SIG-M5 (cell line): ENCODE results near the gene SH3RF3.
A peak's percentile ranks its signal among the peaks of the same experiment; 100 is the strongest.

Experiments used
- DNase-seq: peaks from one replicate; lab custom pipeline; 2025; lab: John Stamatoyannopoulos, UW

Gene SH3RF3

DNA sequence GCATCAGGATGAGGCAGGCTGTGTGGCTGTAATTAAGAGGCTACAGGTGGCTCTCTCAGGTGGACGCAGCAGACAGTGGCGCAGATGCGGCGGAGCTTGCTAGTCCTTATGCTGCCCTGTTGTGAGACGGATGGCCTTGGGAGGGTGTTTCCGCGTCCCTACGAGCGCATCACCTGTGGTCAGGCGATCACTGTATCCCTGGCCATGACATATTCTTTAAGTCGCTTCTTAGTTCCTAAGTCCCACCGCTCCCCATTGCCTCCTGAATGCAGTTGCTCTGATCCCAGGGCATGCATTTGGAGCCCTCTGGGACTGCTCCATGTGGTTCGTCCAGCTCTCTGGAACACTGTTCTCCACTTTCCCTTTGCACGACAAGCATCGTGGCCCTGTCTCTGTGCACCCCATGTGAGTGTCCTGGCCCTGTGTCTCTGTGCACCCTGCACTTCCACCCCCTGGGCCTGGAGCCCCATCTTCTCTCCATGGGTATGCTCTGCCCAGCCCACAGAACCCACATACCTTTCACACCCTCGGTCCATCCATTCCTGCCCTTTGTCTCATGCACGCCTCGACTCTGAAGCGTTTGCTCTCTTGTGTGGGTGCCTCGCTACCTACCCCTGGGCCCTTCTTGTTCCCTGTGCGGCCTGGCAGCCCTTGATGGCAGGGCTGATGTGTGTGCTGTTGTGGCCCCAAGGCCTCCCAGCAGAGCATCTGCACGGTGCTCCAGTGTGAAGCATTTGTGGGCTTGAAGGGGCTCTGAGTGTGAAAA is 74.4 kb downstream of the SH3RF3 start:
- DNase-seq, result no peak

- no peak for DNase-seq
These were observed 75.4 kb downstream of the SH3RF3 start for GRCh38 chr2:109204412-109204811.

DNA sequence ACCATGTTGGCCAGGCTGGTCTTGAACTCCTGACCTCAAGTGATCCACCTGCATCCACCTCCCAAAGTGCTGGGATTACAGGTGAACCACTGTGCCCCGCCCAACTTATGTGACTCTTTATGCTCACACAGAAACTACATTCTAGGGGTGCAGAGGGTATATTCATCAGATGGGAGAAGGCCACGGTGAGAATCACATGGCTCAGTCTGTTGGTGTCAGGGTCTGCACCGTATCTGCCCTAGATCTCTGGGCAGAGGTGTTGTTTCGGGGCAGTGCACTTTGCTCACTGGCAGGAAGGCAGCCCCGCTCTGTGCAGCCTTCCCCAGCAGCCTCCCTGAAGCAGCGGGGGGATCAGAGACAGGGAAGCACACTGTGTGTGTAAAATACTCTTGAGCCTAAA is 76.4 kb downstream of the SH3RF3 start:
- no peak for DNase-seq

DNA sequence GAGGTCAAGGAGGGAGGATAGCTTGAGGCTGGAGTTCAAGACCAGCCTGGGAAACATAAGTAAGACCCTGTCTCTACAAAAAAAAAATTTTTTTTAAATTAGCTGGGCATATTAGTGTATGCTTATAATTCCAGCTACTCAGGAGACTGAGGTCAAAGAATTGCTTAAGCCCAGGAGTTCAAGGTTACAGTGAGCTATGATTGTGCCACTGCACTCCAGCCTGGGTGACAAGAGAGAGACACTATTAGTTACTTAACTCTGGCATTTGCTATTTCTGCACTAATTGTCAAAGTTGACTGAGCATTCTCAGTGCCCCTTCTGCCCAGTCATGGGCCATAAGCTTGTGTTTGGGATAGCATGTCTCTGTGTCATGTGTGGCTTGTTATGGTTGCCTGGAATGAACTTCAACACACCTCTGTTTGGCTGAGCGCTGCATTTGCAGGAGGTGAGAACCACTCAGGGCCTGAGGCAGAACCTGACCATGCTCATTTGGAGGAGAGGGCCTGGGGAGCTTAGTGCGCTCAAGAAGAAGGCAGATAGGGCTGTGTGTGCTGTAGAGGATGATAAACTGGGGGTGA is 77.7 kb downstream of the SH3RF3 start:
- DNase-seq, result no peak

DNA sequence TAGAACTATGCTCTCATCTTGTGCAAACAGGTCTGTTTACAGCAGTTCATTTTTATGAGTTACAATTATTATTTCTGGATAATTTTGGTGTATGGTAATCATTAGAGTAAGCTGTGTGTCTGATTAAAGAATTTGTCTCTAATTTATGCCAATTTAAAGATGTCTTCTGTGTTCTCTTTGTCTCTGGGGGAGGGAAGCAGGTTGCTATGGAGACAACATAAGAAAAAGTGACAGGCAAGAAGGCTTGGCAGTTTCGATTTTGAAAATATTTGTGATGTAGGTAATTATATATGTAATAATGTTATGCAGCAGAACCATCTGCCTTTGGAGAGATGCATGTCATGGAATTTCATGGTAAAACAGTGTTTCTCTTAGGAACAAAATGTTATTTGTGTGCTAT is 78.2 kb downstream of the SH3RF3 start:
- no peak for DNase-seq

DNA sequence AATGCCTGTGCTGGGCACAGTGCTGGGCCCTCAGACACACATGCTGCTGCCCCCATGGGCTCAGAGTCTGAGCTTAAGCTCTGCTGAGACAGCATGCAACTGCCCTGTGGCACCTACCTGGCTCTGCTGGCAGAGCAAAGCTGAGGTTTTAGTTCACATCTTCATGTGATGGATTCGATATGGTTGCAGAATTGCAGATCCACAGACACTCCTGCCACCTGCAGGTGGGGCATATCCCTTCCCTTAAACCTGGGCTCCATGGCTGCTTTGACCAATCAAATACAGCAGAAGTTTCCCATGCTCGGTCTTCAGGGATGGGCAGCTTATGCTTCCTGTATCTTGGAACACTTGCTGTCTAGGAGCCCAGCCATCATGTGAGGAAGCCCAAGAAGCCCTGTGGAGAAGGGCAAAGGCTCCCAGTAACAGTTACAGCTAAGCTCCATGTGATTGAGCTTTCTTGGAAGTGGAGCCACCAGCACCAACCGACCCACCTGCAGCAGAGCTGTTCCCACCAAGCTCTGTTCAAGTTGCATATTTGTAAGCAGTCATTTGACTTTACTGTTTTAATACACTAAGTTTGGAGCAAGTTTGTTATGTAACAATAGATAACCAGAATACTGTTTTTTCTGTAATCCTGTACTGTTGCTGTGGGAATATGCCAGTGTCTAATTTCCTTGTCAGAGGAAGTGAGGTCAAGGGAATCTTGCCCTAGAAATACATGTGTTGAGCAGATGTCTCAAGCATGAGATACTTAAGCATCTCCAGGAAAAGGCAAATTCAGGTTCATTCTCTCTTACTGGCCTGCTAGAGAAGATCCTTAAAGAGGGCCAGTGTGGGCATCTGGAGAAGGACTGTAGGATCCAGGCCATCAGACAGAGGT is 79.3 kb downstream of the SH3RF3 start:
- no peak for DNase-seq

DNA sequence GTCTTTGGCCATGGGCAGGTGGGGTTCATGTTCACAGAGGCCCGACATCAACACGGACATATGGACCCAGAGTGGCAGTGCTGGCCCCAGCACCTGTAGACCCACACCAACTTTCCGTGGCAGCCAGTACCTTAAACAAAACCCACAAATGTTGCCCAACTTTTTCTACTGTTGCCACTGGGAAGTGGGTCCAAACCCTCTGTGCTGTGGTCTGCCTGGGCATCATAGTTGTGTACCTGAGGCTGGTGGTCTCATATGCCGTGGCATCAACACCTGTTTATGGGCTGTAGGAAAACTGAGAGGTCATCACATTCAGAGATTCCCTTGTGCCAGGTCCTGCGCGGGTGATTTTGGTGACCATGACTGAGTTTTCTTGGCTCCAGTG is 79.9 kb downstream of the SH3RF3 start:
- DNase-seq, result no peak

- no peak for DNase-seq
These were observed 80.4 kb downstream of the SH3RF3 start for GRCh38 chr2:109209412-109209811.

- DNase-seq, result no peak
These were observed 80.9 kb downstream of the SH3RF3 start for GRCh38 chr2:109209941-109210340.

DNA sequence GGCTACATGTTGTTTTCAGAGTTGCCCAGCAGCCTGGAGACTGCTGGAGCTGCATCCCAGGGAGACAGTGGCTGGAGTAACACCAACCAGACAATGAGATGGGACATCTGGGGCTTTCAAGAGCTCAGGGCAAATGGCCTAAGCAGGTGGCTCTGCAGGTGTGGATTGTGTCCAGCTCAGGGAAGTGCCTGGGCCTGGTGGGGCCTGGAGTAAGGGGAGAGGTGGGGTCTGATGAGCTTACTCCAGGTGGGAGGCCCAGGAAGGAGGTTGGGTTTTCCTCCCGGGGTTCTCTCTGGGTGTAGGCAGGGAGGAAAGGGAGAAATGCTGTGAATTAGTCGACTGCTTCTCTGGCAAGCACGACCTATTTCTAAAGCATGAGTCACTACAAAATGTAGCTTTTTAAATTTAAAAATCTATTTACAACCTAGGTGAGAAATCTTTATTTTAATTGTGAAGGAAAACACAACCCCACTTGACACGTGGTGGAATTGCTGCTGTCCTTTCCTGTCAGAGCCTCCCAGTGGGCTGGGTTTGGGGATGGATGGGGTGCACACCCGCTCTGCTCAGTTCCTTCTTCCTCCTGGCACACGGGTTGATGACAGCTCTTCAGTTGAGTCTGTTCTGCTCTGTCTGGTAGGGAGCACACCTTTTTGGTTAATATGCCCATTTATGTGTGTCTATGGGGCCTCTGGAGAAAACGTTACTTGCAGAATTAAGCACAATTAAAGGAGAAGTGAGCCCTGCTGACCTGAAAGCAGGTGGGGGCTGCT is 81.6 kb downstream of the SH3RF3 start:
- DNase-seq, result no peak

GRCh38 chr2:109211315-109211714 is 82.3 kb downstream of the SH3RF3 start:
- DNase-seq, result no peak

DNA sequence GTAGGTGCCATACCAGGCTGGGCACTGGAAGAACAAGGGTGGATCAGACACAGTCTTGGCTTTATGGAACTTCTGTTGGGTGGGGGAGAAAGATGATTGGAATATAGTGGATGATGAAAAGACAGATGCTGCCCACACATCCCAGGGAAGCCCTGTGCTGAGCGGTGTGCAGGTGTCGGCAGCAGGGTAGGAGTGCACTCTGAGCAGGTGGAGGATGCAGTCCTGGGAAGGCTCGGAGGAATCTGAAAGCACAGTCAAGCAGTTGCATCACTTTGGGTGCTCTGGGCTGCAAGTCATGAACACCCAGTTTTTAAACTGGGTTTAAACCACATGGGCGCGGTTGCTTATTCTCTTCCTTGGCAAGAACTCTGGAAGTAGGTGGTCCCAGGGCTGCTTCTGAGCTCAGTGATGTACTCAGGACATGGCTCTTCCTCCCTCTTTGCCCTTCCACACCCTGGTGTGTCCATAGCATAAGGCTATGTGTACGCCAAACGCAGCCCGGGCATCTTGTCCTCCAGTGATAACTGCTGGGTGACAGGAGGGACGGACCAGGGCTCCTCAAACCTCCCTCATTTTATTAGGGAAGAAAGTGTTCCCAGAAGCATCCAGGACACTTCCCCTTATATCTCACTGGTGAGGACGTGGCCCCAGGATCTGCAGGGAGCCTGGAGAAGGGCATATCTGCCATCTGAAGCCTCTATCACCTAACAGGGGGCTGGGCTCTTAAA is 84.0 kb downstream of the SH3RF3 start:
- DNase-seq, result no peak

- peak; percentile 57 for DNase-seq
These were observed 84.8 kb downstream of the SH3RF3 start for GRCh38 chr2:109213646-109214433.

DNA sequence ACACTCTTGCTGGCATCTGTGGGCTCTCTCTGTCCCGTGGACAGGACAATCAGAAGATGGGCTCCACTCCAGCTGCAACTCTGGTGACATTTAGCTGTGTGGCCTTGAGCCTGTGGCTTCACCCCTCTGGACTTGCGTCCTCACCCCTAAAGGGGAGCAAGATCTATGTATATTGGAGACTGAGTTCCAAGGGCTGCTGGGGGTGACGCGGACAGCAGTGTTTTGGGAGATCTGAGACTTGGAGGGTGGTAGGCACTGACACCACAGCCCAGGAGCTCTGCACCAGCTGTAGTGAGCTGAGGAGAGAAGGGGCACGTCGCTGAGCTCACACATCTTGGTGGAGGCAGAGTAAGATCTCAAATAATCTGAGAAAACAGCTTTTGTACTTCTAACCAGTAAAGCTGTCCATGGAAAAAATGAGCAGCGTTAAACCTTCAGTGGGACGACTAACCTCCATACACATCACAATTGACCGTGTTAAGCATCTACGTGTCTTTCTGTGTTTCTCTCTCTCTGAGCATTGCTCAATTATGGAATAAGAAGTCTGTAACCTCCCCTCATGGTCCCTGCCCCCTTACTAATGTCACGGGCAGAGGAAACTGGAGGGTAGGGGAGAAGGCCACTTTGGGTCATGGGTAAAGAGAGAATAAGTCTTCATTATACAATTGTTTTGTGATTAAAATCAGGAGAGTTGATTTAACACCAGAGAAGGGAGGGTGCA is 85.8 kb downstream of the SH3RF3 start:
- DNase-seq, result no peak

DNA sequence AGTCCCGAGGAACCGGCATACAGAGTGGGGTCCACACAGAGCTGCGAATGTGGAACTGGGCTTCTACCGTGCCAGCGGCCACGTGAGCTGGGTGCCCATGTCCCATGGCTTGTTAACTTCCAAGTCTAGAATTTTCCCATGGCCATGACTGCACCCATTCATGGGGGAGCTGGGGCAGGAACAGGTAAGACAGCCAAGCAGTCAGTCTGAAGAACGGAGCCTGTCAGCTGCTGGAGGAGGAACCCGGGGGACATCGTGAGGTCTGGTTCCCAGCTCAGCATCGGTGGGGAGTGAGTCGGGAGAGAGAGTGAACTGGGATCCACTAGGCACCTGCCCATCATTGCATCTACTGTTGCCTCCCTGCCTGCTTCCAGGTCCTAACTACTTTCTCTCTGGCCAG is 86.9 kb downstream of the SH3RF3 start:
- DNase-seq, result no peak

GRCh38 chr2:109216332-109216731 is 87.3 kb downstream of the SH3RF3 start:
- no peak for DNase-seq

- DNase-seq, result no peak
These were observed 88.5 kb downstream of the SH3RF3 start for GRCh38 chr2:109217362-109218086.

- DNase-seq, result no peak
These were observed 89.2 kb downstream of the SH3RF3 start for GRCh38 chr2:109218087-109218791.

DNA sequence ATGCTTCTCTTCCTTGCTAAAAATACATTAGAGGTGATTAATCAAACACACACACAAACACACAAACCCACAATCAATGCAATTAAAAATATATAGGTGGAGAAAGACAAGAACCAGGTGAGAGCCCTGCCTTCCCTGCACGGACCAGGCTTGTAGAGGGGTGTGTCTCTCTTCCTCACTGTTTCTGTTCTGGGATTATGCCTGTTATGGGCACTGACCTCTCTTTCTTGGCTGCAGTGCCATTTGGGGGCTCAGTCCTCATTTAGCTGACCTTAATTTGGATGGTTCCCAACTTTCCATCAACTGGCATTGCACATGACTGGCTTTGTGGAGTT is 89.8 kb downstream of the SH3RF3 start:
- no peak for DNase-seq
